Activated CD8-positive, alpha-beta T cell treated with anti-CD3 and anti-CD28 coated beads, Interleukin-2, amount 10 ng/mL, durations not matched to agents 7 days and 5 days (primary cell): ENCODE data around the gene SLC13A5. TPM values are rescaled to one million over a fixed set of nuclear protein-coding genes. Genes with fewer than 3 reads are reported as not detected.
"Not testable (repeated sequence)": the region's sequence is repeated elsewhere in the genome, so short reads cannot be mapped to it uniquely, and the experiment has no call there.

Experiments used
- ATAC-seq: fragments of 150-1000 bp; cut with Tn5 transposase; one replicate; pipeline ENCODE4 v1.10.0; 2021; ENCODE audit warnings: moderate library complexity
- CTCF ChIA-PET: fragments of 350-600 bp; sonication (Branson Sonifier 250); formaldehyde crosslinking; loops from one replicate; lab custom pipeline; 2021; ENCODE audit warnings: antibody characterized with exemption; lab: Charles Lee
- POLR2A ChIA-PET: fragments of 350-600 bp; sonication (Branson Sonifier 250); formaldehyde crosslinking; loops from one replicate; lab custom pipeline; 2021; ENCODE audit warnings: antibody characterized with exemption; lab: Charles Lee
- DNase-seq: peaks from one replicate; pipeline ENCODE4 v3.0.0-alpha.2; 2020
- H3K27ac Mint-ChIP-seq: one replicate; pipeline ENCODE4 v1.8.0; 2021; ENCODE audit warnings: mild to moderate bottlenecking, mixed read lengths
- H3K27me3 Mint-ChIP-seq: one replicate; pipeline ENCODE4 v1.8.0; 2021; ENCODE audit warnings: low read depth, mixed read lengths
- H3K36me3 Mint-ChIP-seq: one replicate; pipeline ENCODE4 v1.8.0; 2021; ENCODE audit warnings: low read depth, mixed read lengths
- H3K4me1 Mint-ChIP-seq: one replicate; pipeline ENCODE4 v1.8.0; 2021; ENCODE audit warnings: low read depth, mixed read lengths
- H3K4me3 Mint-ChIP-seq: one replicate; pipeline ENCODE4 v1.8.0; 2021; ENCODE audit warnings: mild to moderate bottlenecking, mixed read lengths
- H3K9me3 Mint-ChIP-seq: one replicate; pipeline ENCODE4 v1.8.0; 2022; ENCODE audit warnings: mixed read lengths; ENCODE audit not compliant: insufficient read depth
- total RNA-seq, 2 experiments: library from RNA; stranded (reverse); gene quantifications; one replicate each; pipeline ENCODE4 v1.2.3, GENCODE V29; 2021

Gene SLC13A5
- total RNA-seq, 2 experiments from 2014 or later, result not detected

DNA sequence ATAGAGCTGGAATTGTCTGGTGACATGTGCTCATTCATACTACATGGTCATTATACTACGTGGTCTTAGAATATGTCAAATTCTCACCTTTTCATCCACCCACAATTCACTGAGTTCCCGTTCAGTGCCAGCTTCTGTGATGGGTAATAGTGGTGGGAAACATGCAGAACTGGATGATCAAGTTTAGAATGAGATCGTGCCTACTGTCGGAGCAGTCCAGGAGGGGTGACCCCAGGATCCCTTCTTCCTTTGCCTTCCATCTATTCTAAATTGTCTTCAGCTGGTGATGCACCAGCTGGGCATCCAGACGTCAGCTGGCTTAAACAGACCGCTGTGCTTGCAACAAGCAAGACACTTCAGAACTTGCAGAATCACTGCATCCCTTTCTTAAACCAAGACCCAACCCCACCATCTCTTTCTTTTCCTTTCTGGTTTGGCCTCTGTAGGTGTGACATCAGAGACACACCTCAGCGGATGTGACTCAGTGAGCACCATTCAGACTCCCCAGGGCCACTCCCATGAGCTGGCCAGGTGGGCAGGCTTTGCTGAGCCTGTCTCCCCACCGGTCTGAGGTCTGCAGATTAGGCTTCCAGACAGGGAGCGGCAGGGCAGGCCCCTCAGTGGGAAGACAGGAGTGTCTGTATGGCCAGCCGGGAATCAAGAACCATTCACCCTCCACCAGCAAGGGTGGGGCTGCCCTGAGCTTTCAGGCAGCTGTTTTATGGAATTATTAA is 43.5 kb downstream of the SLC13A5 start:
- Mint-ChIP-seq H3K36me3 (no peaks in the 10 kb centered on the region), H3K27me3 (peaks cover 14% of the 10 kb centered on the region), H3K9me3 (no peaks in the 10 kb centered on the region), H3K27ac (no peak overlapping the region), H3K4me3 (no peak overlapping the region), H3K4me1 (peaks cover 3% of the 10 kb centered on the region)
- POLR2A ChIA-PET, result no interaction called here
- no peak for DNase-seq
- ATAC-seq, result peak; percentile 42
- CTCF ChIA-PET, result interaction anchor here (1.1 kb wide), 1 partner anchor 86 kb away, joined by 3 read pairs; the partner anchor contains the start of gene XAF1

GRCh38 chr17:6668727-6669425 is 44.3 kb downstream of the SLC13A5 start:
- Mint-ChIP-seq H3K4me3 (no peak overlapping the region), H3K36me3 (no peaks in the 10 kb centered on the region)

GRCh38 chr17:6668219-6668618 is 45.0 kb downstream of the SLC13A5 start:
- Mint-ChIP-seq H3K9me3 (no peaks in the 10 kb centered on the region), H3K36me3 (no peaks in the 10 kb centered on the region), H3K27me3 (peaks cover 11% of the 10 kb centered on the region), H3K27ac (no peak overlapping the region), H3K4me3 (no peak overlapping the region), H3K4me1 (peaks cover 3% of the 10 kb centered on the region)
- ChIA-PET CTCF (interaction anchor here (2.0 kb wide), 1 partner anchor 8 kb away, joined by 5 read pairs; no protein-coding TSS in a partner anchor), POLR2A (no interaction called here)
- DNase-seq (no peak), ATAC-seq (no peak)

More at GRCh38 chr17:6668727-6669425, 44.3 kb downstream of the SLC13A5 start:
- Mint-ChIP-seq H3K27ac (no peak overlapping the region), H3K9me3 (no peaks in the 10 kb centered on the region), H3K4me1 (peaks cover 3% of the 10 kb centered on the region), H3K27me3 (peaks cover 12% of the 10 kb centered on the region)
- ChIA-PET CTCF (interaction anchor here (1.1 kb wide), 1 partner anchor 87 kb away, joined by 3 read pairs; the partner anchor contains the start of gene XAF1), POLR2A (no interaction called here)
- DNase-seq, result no peak
- ATAC-seq, result no peak

GRCh38 chr17:6667516-6667915 is 45.7 kb downstream of the SLC13A5 start:
- Mint-ChIP-seq H3K9me3 (no peaks in the 10 kb centered on the region), H3K27me3 (peaks cover 13% of the 10 kb centered on the region), H3K4me1 (peaks cover 5% of the 10 kb centered on the region), H3K27ac (no peak overlapping the region), H3K36me3 (no peaks in the 10 kb centered on the region), H3K4me3 (no peak overlapping the region)
- DNase-seq (no peak), ATAC-seq (no peak)
- ChIA-PET CTCF (interaction anchor here (0.7 to 2.2 kb wide), 8 partner anchors 9 to 337 kb away, joined by 3 to 10 read pairs (median 4); partner anchors contain the start of gene XAF1), POLR2A (interaction anchor here (0.5 kb wide), 1 partner anchor 53 kb away, joined by 3 read pairs; no protein-coding TSS in a partner anchor)

GRCh38 chr17:6666557-6666956 is 46.6 kb downstream of the SLC13A5 start:
- Mint-ChIP-seq H3K27me3 (peaks cover 19% of the 10 kb centered on the region), H3K36me3 (no peaks in the 10 kb centered on the region), H3K27ac (no peak overlapping the region), H3K4me1 (peaks cover 10% of the 10 kb centered on the region), H3K4me3 (no peak overlapping the region), H3K9me3 (no peaks in the 10 kb centered on the region)
- ChIA-PET POLR2A (no interaction called here), CTCF (interaction anchor here (0.6 to 2.2 kb wide), 21 partner anchors 9 to 338 kb away, joined by 3 to 10 read pairs (median 3); partner anchors contain the start of genes C17orf100, MED31, SLC13A5 and XAF1)
- DNase-seq, result no peak
- no peak for ATAC-seq

- Mint-ChIP-seq H3K4me1 (peaks cover 14% of the 10 kb centered on the region), H3K36me3 (no peaks in the 10 kb centered on the region), H3K9me3 (no peaks in the 10 kb centered on the region), H3K27me3 (peaks cover 19% of the 10 kb centered on the region), H3K4me3 (no peak overlapping the region), H3K27ac (no peak overlapping the region)
- DNase-seq (peak; percentile 57), ATAC-seq (peak; percentile 72)
- ChIA-PET CTCF (interaction anchor here (0.7 to 2.2 kb wide), 17 partner anchors 9 to 338 kb away, joined by 3 to 10 read pairs (median 4); partner anchors contain the start of genes C17orf100, MED31, SLC13A5 and XAF1), POLR2A (no interaction called here)
Observed at GRCh38 chr17:6666077-6666521, 47.1 kb downstream of the SLC13A5 start.

DNA sequence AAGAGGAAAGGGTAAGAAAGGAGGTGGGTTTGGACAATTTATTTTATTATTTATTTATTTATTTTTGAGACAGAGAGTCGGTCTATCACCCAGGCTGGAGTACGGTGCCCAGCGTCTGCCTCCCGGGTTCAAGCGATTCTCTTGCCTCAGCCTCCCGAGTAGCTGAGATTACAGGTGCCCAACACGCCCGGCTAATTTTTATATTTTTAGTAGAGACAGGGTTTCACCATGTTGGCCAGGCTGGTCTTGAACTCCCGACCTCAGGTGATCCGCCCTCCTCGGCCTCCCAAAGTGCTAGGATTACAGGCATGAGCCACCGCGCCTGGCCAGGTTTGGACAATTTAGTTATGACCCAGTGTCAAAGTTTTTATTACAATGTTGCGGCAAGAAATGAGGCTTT is 50.0 kb downstream of the SLC13A5 start:
- CTCF ChIA-PET, result not testable (repeated sequence)
- H3K27me3 Mint-ChIP-seq, result peaks cover 16% of the 10 kb centered on the region

DNA sequence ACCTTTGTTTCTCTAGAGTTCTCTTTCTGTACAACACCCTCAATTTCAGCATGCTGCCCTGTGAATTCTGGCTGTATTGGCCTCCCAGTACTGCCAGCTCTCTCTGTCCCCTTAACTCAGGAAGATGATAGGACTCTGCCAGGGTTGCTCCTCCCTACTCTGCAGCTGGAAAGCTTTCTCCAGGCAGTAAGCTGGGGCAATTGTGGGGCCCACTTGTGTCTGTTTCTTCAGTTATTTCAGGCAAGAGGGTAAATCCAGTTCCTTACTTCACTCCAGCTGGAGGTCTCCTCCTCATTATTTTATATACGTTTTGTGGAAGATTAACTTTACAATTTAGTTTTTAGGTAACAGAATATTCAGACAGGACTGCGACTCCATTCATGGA is 51.7 kb downstream of the SLC13A5 start:
- H3K4me3 Mint-ChIP-seq, result no peak overlapping the region
- H3K4me1 Mint-ChIP-seq, result peaks cover 37% of the 10 kb centered on the region
- H3K27me3 Mint-ChIP-seq, result peaks cover 12% of the 10 kb centered on the region
- H3K27ac Mint-ChIP-seq, result no peak overlapping the region
- H3K36me3 Mint-ChIP-seq, result peaks cover 5% of the 10 kb centered on the region
- DNase-seq (no peak), ATAC-seq (no peak)
- H3K9me3 Mint-ChIP-seq, result no peaks in the 10 kb centered on the region
- CTCF ChIA-PET, result interaction anchor here (0.8 to 1.4 kb wide), 6 partner anchors 11 to 343 kb away, joined by 3 read pairs; no protein-coding TSS in a partner anchor
- POLR2A ChIA-PET, result interaction anchor here (1.1 kb wide), 1 partner anchor 96 kb away, joined by 3 read pairs; no protein-coding TSS in a partner anchor

More for the DNA sequence above, 50.0 kb downstream of the SLC13A5 start:
- H3K9me3 Mint-ChIP-seq, POLR2A ChIA-PET, ATAC-seq, H3K4me3 Mint-ChIP-seq, DNase-seq, H3K36me3 Mint-ChIP-seq, H3K27ac Mint-ChIP-seq: not testable (repeated sequence)
- H3K4me1 Mint-ChIP-seq, result peaks cover 30% of the 10 kb centered on the region

- Mint-ChIP-seq H3K36me3 (peaks cover 5% of the 10 kb centered on the region), H3K4me1 (peaks cover 37% of the 10 kb centered on the region), H3K27ac (no peak overlapping the region), H3K27me3 (peaks cover 15% of the 10 kb centered on the region), H3K9me3 (no peaks in the 10 kb centered on the region), H3K4me3 (peak overlapping the region; percentile 0)
- ATAC-seq, result no peak
- CTCF ChIA-PET, result interaction anchor here (0.7 to 1.2 kb wide), 6 partner anchors 11 to 343 kb away, joined by 3 read pairs; no protein-coding TSS in a partner anchor
- POLR2A ChIA-PET, result interaction anchor here (1.1 kb wide), 1 partner anchor 97 kb away, joined by 3 read pairs; no protein-coding TSS in a partner anchor
- DNase-seq, result peak; percentile 47
Observed at GRCh38 chr17:6660805-6661463, 52.2 kb downstream of the SLC13A5 start.

DNA sequence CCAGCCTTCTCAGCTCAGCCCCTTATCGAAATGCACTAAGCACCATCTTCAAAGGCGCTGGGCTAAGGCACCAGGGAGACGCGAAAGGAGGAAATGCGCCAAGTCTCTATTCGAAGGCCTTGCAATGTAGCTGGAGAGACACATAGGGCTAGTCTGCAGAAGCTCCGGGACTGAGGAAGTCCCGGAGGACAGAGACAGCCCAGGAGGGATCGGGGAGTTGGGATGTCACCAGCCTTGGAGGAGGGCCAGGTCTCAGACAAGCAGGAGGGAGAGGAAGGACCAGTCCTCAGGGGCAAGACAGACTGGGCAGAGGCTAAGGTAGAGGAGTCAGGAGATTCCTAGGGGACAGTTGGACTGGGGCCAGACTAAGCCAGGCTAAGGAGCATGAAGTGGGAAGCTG is 53.1 kb downstream of the SLC13A5 start:
- CTCF ChIA-PET, result no interaction called here
- Mint-ChIP-seq H3K9me3 (no peaks in the 10 kb centered on the region), H3K4me1 (peaks cover 44% of the 10 kb centered on the region), H3K27ac (no peak overlapping the region), H3K36me3 (peaks cover 5% of the 10 kb centered on the region), H3K4me3 (no peak overlapping the region), H3K27me3 (peaks cover 22% of the 10 kb centered on the region)
- ATAC-seq (no peak), DNase-seq (no peak)
- POLR2A ChIA-PET, result interaction anchor here (0.6 to 1.1 kb wide), 2 partner anchors 98 to 1514 kb away, joined by 3 read pairs; no protein-coding TSS in a partner anchor

DNA sequence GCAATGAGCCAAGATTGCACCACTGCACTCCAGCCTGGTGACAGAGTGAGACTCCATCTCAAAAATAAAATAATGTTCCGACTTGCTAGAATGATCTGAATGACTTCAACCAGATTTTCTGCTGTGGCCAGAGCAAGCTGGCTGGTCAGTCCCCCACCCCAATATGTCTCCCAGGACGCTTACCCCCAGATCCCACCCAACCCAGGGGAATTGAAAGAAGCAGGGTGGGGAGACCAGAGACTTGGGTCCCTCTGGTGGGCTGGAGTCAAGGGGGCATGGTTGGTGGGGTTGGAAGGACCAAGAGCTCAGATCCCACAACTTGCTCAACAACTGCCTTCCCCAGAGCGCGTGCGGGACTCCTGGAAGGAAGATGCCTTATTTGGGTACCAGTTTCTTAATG is 54.8 kb downstream of the SLC13A5 start:
- ATAC-seq, H3K9me3 Mint-ChIP-seq, H3K36me3 Mint-ChIP-seq, H3K27ac Mint-ChIP-seq, DNase-seq, POLR2A ChIA-PET: not testable (repeated sequence)
- peaks cover 28% of the 10 kb centered on the region for H3K27me3 Mint-ChIP-seq
- peaks cover 51% of the 10 kb centered on the region for H3K4me1 Mint-ChIP-seq
- CTCF ChIA-PET, result interaction anchor here (1.4 kb wide), 1 partner anchor 363 kb away, joined by 3 read pairs; no protein-coding TSS in a partner anchor
- H3K4me3 Mint-ChIP-seq, result peak overlapping the region; percentile 9
